Liver (tissue), 9 donors: ENCODE data around the gene OTOG. TPM values are rescaled to one million over a fixed set of nuclear protein-coding genes. Genes with fewer than 3 reads are reported as not detected.

ENCODE experiments used
- DNase-seq: peaks from one replicate; pipeline ENCODE4 v3.0.0-alpha.2; 2017; ENCODE audit warnings: low spot score
- H3K27ac ChIP-seq, 2 donors: one replicate each; pipeline ENCODE4 v1.7.0; 2013; ENCODE audit warnings: inconsistent platforms in 2 of 2, low read length in 2 of 2, control low read depth in 1 of 2, low read depth in 1 of 2, mild to moderate bottlenecking in 1 of 2
- H3K27me3 ChIP-seq, 4 donors: one replicate each; pipeline versions ENCODE4 v1.6.1 to v1.7.0; 2013; ENCODE audit warnings: low read length in 3 of 4, inconsistent platforms in 1 of 4, mild to moderate bottlenecking in 1 of 4, moderate library complexity in 1 of 4; ENCODE audit not compliant: control insufficient read depth in 4 of 4, insufficient read depth in 4 of 4
- H3K36me3 ChIP-seq, 4 donors: one replicate each; pipeline versions ENCODE4 v1.6.1 to v1.7.0; 2013; ENCODE audit warnings: low read length in 3 of 4, mild to moderate bottlenecking in 3 of 4, low read depth in 1 of 4, moderate library complexity in 1 of 4; ENCODE audit not compliant: control insufficient read depth in 4 of 4, insufficient read depth in 3 of 4
- H3K4me1 ChIP-seq, 4 donors: one replicate each; pipeline versions ENCODE4 v1.6.1 to v1.7.0; 2013; ENCODE audit warnings: low read length in 3 of 4, mild to moderate bottlenecking in 3 of 4, moderate library complexity in 1 of 4; ENCODE audit not compliant: control insufficient read depth in 4 of 4, insufficient read depth in 4 of 4
- H3K4me3 ChIP-seq, 3 donors: one replicate each; pipeline versions ENCODE4 v1.6.1 to v1.7.0; 2013; ENCODE audit warnings: low read length in 3 of 3, control low read depth in 1 of 3, low read depth in 1 of 3, mild to moderate bottlenecking in 1 of 3
- H3K9ac ChIP-seq, 2 donors: one replicate each; pipeline ENCODE4 v1.7.0; 2013; ENCODE audit warnings: low read length in 2 of 2, mild to moderate bottlenecking in 2 of 2, moderate library complexity in 2 of 2, control low read depth in 1 of 2, low read depth in 1 of 2
- H3K9me3 ChIP-seq, 4 donors: one replicate each; pipeline versions ENCODE4 v1.6.1 to v1.7.0; 2013; ENCODE audit warnings: low read length in 3 of 4; ENCODE audit not compliant: control insufficient read depth in 4 of 4
- CTCF ChIP-seq: fragments of 150-350 bp; IDR thresholded peaks from 2 replicates; pipeline ENCODE4 v1.5.1; 2017; ENCODE audit warnings: improper control_type of control experiment, low read depth, low read length; ENCODE audit not compliant: missing input control
- EGR1 ChIP-seq, 2 donors: IDR thresholded peaks; 2 replicates each; pipeline ENCODE4 v1.6.1; 2016 to 2018; ENCODE audit warnings: antibody characterized with exemption in 2 of 2, low read depth in 2 of 2
- FOXA1 ChIP-seq: IDR thresholded peaks from 2 replicates; pipeline ENCODE4 v1.6.1; 2016; ENCODE audit warnings: antibody characterized with exemption
- FOXA2 ChIP-seq: IDR thresholded peaks from 2 replicates; pipeline ENCODE4 v1.6.1; 2016; ENCODE audit warnings: antibody characterized with exemption
- GABPA ChIP-seq, 2 donors: IDR thresholded peaks in 1 of 2; conservative IDR thresholded peaks in 1 of 2; 2 replicates each; pipeline ENCODE4 v1.6.1; 2016; ENCODE audit warnings: antibody characterized with exemption in 2 of 2, mild to moderate bottlenecking in 1 of 2, moderate library complexity in 1 of 2
- HNF4A ChIP-seq, 2 donors: conservative IDR thresholded peaks; 2 replicates each; pipeline ENCODE4 v1.6.1; 2016; ENCODE audit warnings: antibody characterized with exemption in 2 of 2, mild to moderate bottlenecking in 2 of 2
- HNF4G ChIP-seq: IDR thresholded peaks from 2 replicates; pipeline ENCODE4 v1.6.1; 2016; ENCODE audit warnings: antibody characterized with exemption
- JUND ChIP-seq, 2 donors: IDR thresholded peaks; 2 replicates each; pipeline ENCODE4 v1.6.1; 2016; ENCODE audit warnings: antibody characterized with exemption in 2 of 2
- NR2F2 ChIP-seq: IDR thresholded peaks from 2 replicates; pipeline ENCODE4 v1.6.1; 2016; ENCODE audit warnings: antibody characterized with exemption
- RAD21 ChIP-seq, 2 donors: IDR thresholded peaks; 2 replicates each; pipeline ENCODE4 v1.6.1; 2016; ENCODE audit warnings: antibody characterized with exemption in 2 of 2, mild to moderate bottlenecking in 2 of 2
- REST ChIP-seq: IDR thresholded peaks from 2 replicates; pipeline ENCODE4 v1.6.1; 2016; ENCODE audit warnings: antibody characterized with exemption, mild to moderate bottlenecking
- RXRA ChIP-seq, 2 donors: IDR thresholded peaks; 2 replicates each; pipeline ENCODE4 v1.6.1; 2017 to 2018; ENCODE audit warnings: antibody characterized with exemption in 2 of 2, mild to moderate bottlenecking in 1 of 2
- SP1 ChIP-seq: IDR thresholded peaks from 2 replicates; pipeline ENCODE4 v1.6.1; 2018; ENCODE audit warnings: antibody characterized with exemption, mild to moderate bottlenecking
- TAF1 ChIP-seq: conservative IDR thresholded peaks from 2 replicates; pipeline ENCODE4 v1.6.1; 2016; ENCODE audit warnings: antibody characterized with exemption, mild to moderate bottlenecking
- YY1 ChIP-seq: IDR thresholded peaks from 2 replicates; pipeline ENCODE4 v1.6.1; 2016; ENCODE audit warnings: antibody characterized with exemption, mild to moderate bottlenecking
- ZBTB33 ChIP-seq: IDR thresholded peaks from 2 replicates; pipeline ENCODE4 v1.6.1; 2016; ENCODE audit warnings: antibody characterized with exemption
- WGBS: extraction: QIAGEN DNeasy Blood & Tissue Kit; methylation state at CpG from one replicate; pipeline ENCODE4 v1.1.7; 2013; 5-methylcytosine and 5-hydroxymethylcytosine counted together
- polyA plus RNA-seq, 2 donors: library from polyadenylated mRNA; stranded (reverse) in 1 of 2; unstranded in 1 of 2; fragments of 200-250 nt in 1 of 2; fragments of >200 nt in 1 of 2; fragmentation: Nextera tagmentation in 1 of 2; extraction: Ambion mirVana in 1 of 2; gene quantifications; one replicate each; pipeline versions ENCODE4 v1.2.1 to v1.2.3, GENCODE V29; 2013 to 2015
- total RNA-seq, 2 donors: library from RNA; depleted of rRNA; stranded (reverse); fragments of >200 nt; gene quantifications; one replicate each; pipeline ENCODE4 v1.2.3, GENCODE V29; 2014
- TF ChIP-seq, protein P1 (sequence below): IDR thresholded peaks from 2 replicates; pipeline ENCODE4 v1.6.1; 2016; ENCODE audit warnings: antibody characterized with exemption
- TF ChIP-seq, protein P2 (sequence below): IDR thresholded peaks from 2 replicates; pipeline ENCODE4 v1.6.1; 2016; ENCODE audit warnings: antibody characterized with exemption
- donor health status: healthy.
- donor health status: healthy.
- donor health status: healthy.
- donor health status: healthy.
- donor health status: healthy.

Gene OTOG
- total and polyA plus RNA-seq, 4 donors, result not detected

DNA sequence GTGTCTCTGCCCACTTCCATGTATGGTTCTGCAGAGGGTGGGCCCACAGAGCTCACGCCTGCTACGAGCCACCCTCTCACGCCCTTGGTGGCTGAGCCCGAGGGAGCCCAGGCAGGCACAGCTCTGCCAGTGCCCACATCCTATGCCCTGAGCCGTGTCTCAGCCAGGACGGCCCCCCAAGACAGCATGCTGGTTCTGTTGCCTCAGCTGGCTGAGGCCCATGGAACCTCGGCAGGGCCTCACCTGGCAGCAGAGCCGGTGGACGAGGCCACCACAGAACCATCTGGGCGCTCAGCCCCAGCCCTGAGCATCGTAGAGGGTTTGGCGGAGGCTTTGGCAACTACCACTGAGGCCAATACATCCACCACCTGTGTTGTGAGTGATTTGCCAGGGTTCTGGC, 64.0 kb downstream of the OTOG start:
- no peak for DNase-seq
- Histone ChIP-seq H3K27ac (no peak overlapping the region), H3K4me1 (no peaks in the 10 kb centered on the region), H3K27me3 (no peaks in the 10 kb centered on the region), H3K9ac (no peak overlapping the region), H3K9me3 (no peaks in the 10 kb centered on the region), H3K36me3 (no peaks in the 10 kb centered on the region), H3K4me3 (no peak overlapping the region)
- TF ChIP-seq REST (no peak), HNF4G (no peak), NR2F2 (no peak), ZBTB33 (no peak), RXRA (IDR thresholded peaks at IDR 0.05) (no peak), FOXA1 (no peak), YY1 (no peak), HNF4A (conservative IDR thresholded peaks at IDR 0.05) (no peak), RAD21 (IDR thresholded peaks at IDR 0.05) (no peak), GABPA (IDR thresholded peaks at IDR 0.05 in 1 of 2, conservative IDR thresholded peaks at IDR 0.05 in 1 of 2) (no peak), SP1 (no peak)
- TF ChIP-seq, protein P1, sequence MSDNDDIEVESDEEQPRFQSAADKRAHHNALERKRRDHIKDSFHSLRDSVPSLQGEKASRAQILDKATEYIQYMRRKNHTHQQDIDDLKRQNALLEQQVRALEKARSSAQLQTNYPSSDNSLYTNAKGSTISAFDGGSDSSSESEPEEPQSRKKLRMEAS, result no peak
- WGBS, result 86% methylated on average over 12 of the region's 12 CpGs

GRCh38 chr11:17611503-17612220, 64.6 kb downstream of the OTOG start:
- Histone ChIP-seq H3K4me3 (no peak overlapping the region), H3K9me3 (no peaks in the 10 kb centered on the region), H3K27ac (no peak overlapping the region), H3K9ac (no peak overlapping the region), H3K4me1 (no peaks in the 10 kb centered on the region), H3K36me3 (no peaks in the 10 kb centered on the region), H3K27me3 (peaks cover 0 to under 1% (median 0%) of the 10 kb centered on the region in 4 donors)
- WGBS, result 90% methylated on average over 13 of the region's 13 CpGs
- no peak for DNase-seq
- TF ChIP-seq HNF4A (conservative IDR thresholded peaks at IDR 0.05) (no peak), RXRA (IDR thresholded peaks at IDR 0.05) (no peak), REST (no peak), ZBTB33 (no peak), FOXA2 (no peak), HNF4G (no peak), GABPA (IDR thresholded peaks at IDR 0.05 in 1 of 2, conservative IDR thresholded peaks at IDR 0.05 in 1 of 2) (no peak), TAF1 (no peak), JUND (IDR thresholded peaks at IDR 0.05) (no peak), YY1 (no peak), NR2F2 (no peak), EGR1 (IDR thresholded peaks at IDR 0.05; ENCODE audit: low read depth in 2 of 2) (no peak), CTCF (no peak), SP1 (no peak)
- TF ChIP-seq, protein P2, sequence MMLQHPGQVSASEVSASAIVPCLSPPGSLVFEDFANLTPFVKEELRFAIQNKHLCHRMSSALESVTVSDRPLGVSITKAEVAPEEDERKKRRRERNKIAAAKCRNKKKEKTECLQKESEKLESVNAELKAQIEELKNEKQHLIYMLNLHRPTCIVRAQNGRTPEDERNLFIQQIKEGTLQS, result no peak
